GM12801 (cell line): ENCODE data around the gene EMILIN1.

Experiments used
- CTCF ChIP-seq: IDR thresholded peaks from one replicate; pipeline ENCODE4 v1.5.1; 2011; ENCODE audit warnings: control low read depth; ENCODE audit not compliant: insufficient read length; ENCODE audit errors: extremely low read depth

Gene EMILIN1

GRCh38 chr2:27130396-27130795, 52.0 kb downstream of the EMILIN1 start:
- no peak for TF ChIP-seq CTCF

- TF ChIP-seq CTCF = no peak
These were observed 53.0 kb downstream of the EMILIN1 start for GRCh38 chr2:27131429-27131828.

- no peak for TF ChIP-seq CTCF
These were observed 54.9 kb downstream of the EMILIN1 start for GRCh38 chr2:27133195-27133875.

GRCh38 chr2:27133905-27134780, 55.7 kb downstream of the EMILIN1 start, which contains the start of gene PREB:
Gene PREB (minus strand): TSS chr2:27134636. CDS start chr2:27134421, 215 bp downstream.
- TF ChIP-seq CTCF = no peak

GRCh38 chr2:27134781-27135477, 56.5 kb downstream of the EMILIN1 start:
- TF ChIP-seq CTCF = no peak

GRCh38 chr2:27135478-27135955, 57.1 kb downstream of the EMILIN1 start:
- no peak for TF ChIP-seq CTCF
